Anterior cingulate cortex (tissue), 58 donors: ENCODE measurements around the gene MR1.

Experiments
- DNase-seq, 58 donors: peaks; one replicate each; lab custom pipeline; 2025; lab: John Stamatoyannopoulos, UW

MR1 gene

GRCh38 chr1:181033799-181034451, at the start of gene MR1:
MR1 (plus strand) TSS chr1:181033983; CDS start chr1:181034008, 25 bp downstream.
- peak in 25 of 58 donors; percentile 1 to 72 (median 11) for DNase-seq

GRCh38 chr1:180988253-180988752, 45.5 kb upstream of the MR1 start:
- DNase-seq, result peak in 11 of 58 donors; percentile 15 to 48 (median 31)

GRCh38 chr1:180994262-180994661, 39.5 kb upstream of the MR1 start:
- DNase-seq, result no peak

GRCh38 chr1:180997843-180998504, 35.8 kb upstream of the MR1 start:
- no peak for DNase-seq

- DNase-seq, result no peak
Observed at GRCh38 chr1:181001091-181001780, 32.5 kb upstream of the MR1 start.

GRCh38 chr1:181002582-181003172, 31.1 kb upstream of the MR1 start:
- no peak for DNase-seq

- no peak for DNase-seq
Observed at GRCh38 chr1:181010789-181011188, 23.0 kb upstream of the MR1 start.

GRCh38 chr1:181011301-181012202, 22.2 kb upstream of the MR1 start:
- DNase-seq, result no peak

- no peak for DNase-seq
Observed at GRCh38 chr1:181012203-181012745, 21.5 kb upstream of the MR1 start.

GRCh38 chr1:181013144-181013543, 20.6 kb upstream of the MR1 start:
- DNase-seq, result peak in 2 of 58 donors; percentile 5 to 10

- DNase-seq, result no peak
Observed at GRCh38 chr1:181014477-181015250, 19.1 kb upstream of the MR1 start.

GRCh38 chr1:181015251-181015615, 18.6 kb upstream of the MR1 start:
- no peak for DNase-seq

GRCh38 chr1:181016563-181016962, 17.2 kb upstream of the MR1 start:
- DNase-seq, result no peak

- DNase-seq, result no peak
Observed at GRCh38 chr1:181018901-181019681, 14.7 kb upstream of the MR1 start.

- no peak for DNase-seq
Observed at GRCh38 chr1:181021159-181021558, 12.6 kb upstream of the MR1 start.

- peak in 44 of 58 donors; percentile 13 to 75 (median 50) for DNase-seq
Observed at GRCh38 chr1:181021811-181022434, 11.9 kb upstream of the MR1 start.

- DNase-seq, result no peak
Observed at GRCh38 chr1:181023265-181024057, 10.3 kb upstream of the MR1 start.
